ENCODE measurements around the gene BCL11A.

DNA sequence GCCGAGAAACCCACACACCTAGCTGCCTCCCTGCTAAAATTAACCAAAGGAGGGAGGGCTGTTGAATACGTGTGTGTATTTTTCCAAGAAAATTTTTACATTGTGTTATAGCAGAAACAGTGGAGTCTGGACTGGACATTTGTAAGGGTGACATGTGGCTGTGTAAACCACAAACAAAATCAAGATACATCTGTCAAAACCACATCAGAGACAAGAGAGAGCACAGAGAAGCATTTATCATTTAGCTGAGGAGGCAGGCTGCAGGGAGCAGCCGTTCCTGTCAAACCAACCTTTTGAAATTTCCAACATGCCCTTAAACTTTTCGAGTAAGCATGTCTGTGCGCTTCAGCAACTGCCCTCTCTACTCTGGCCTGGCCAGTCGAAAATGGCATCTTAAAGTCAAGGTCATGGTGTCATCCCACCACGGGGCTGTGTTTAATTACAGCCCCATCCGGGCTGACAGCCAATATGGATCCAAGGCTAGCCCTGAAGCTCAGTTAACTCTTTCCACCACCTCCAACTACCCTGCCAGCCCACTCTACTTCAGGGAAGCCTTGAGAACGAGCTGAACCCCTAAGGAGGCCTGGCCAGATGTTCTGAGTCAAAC lies 8.4 kb downstream of the BCL11A start:
- TF ChIP-seq, protein P1, sequence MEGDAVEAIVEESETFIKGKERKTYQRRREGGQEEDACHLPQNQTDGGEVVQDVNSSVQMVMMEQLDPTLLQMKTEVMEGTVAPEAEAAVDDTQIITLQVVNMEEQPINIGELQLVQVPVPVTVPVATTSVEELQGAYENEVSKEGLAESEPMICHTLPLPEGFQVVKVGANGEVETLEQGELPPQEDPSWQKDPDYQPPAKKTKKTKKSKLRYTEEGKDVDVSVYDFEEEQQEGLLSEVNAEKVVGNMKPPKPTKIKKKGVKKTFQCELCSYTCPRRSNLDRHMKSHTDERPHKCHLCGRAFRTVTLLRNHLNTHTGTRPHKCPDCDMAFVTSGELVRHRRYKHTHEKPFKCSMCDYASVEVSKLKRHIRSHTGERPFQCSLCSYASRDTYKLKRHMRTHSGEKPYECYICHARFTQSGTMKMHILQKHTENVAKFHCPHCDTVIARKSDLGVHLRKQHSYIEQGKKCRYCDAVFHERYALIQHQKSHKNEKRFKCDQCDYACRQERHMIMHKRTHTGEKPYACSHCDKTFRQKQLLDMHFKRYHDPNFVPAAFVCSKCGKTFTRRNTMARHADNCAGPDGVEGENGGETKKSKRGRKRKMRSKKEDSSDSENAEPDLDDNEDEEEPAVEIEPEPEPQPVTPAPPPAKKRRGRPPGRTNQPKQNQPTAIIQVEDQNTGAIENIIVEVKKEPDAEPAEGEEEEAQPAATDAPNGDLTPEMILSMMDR (IDR thresholded peaks at IDR 0.05) = no peak
- TF ChIP-seq POLR2A (IDR thresholded peaks at IDR 0.05) = no peak
